Heart left ventricle (tissue), 16 donors: ENCODE measurements around the gene STRN4. TPM values are rescaled to one million over a fixed set of nuclear protein-coding genes. Genes with fewer than 3 reads are reported as not detected.

Experiments
- ATAC-seq, 4 donors: fragments of 200-7000 bp; cut with Tn5 transposase; one replicate each; pipeline ENCODE4 v1.9.1; 2020 to 2022; ENCODE audit warnings: moderate library complexity in 4 of 4, mild to moderate bottlenecking in 3 of 4, moderate number of reproducible peaks in 1 of 4
- DNase-seq, 5 donors: peaks; one replicate each; pipeline ENCODE4 v3.0.0-alpha.2; 2020
- H3K27ac ChIP-seq, 12 donors: fragments of 200-600 bp; sonication (generic) in 4 of 12; one replicate each; pipeline versions ENCODE4 v1.5.0 to v1.8.0; 2016 to 2022; ENCODE audit warnings: mild to moderate bottlenecking in 2 of 12
- H3K27me3 ChIP-seq, 9 donors: fragments of 200-600 bp; sonication (generic) in 2 of 9; one replicate each; pipeline versions ENCODE4 v1.5.1 to v1.8.0; 2016 to 2022; ENCODE audit warnings: mild to moderate bottlenecking in 3 of 9
- H3K36me3 ChIP-seq, 9 donors: fragments of 200-600 bp; sonication (generic) in 2 of 9; one replicate each; pipeline versions ENCODE4 v1.5.0 to v1.8.0; 2018 to 2022; ENCODE audit warnings: mild to moderate bottlenecking in 2 of 9
- H3K4me1 ChIP-seq, 12 donors: fragments of 200-600 bp; sonication (generic) in 4 of 12; one replicate each; pipeline versions ENCODE4 v1.5.0 to v1.8.0; 2016 to 2022; ENCODE audit warnings: mild to moderate bottlenecking in 3 of 12
- H3K4me3 ChIP-seq, 12 donors: fragments of 200-600 bp; sonication (generic) in 4 of 12; one replicate each; pipeline versions ENCODE4 v1.5.0 to v1.8.0; 2017 to 2022; ENCODE audit warnings: mild to moderate bottlenecking in 9 of 12, moderate library complexity in 4 of 12
- H3K9me3 ChIP-seq, 12 donors: fragments of 200-600 bp; sonication (generic) in 4 of 12; one replicate each; pipeline versions ENCODE4 v1.5.0 to v1.8.0; 2016 to 2022; ENCODE audit warnings: mild to moderate bottlenecking in 1 of 12
- CTCF ChIP-seq, 12 donors: fragments of 200-600 bp; sonication (generic) in 4 of 12; IDR thresholded peaks; one replicate each; pipeline versions ENCODE4 v1.5.0 to v1.8.0; 2018 to 2022; ENCODE audit warnings: antibody characterized with exemption in 12 of 12, mild to moderate bottlenecking in 5 of 12
- POLR2A ChIP-seq, 2 donors: fragments of 450-650 bp; IDR thresholded peaks; one replicate each; pipeline ENCODE4 v1.6.1; 2017; ENCODE audit warnings: antibody characterized with exemption in 2 of 2, mild to moderate bottlenecking in 2 of 2, moderate library complexity in 2 of 2
- WGBS, 4 donors: extraction: QIAGEN DNeasy Blood & Tissue Kit in 2 of 4; methylation state at CpG; one replicate each; pipeline versions ENCODE4 v1.1.5 to v1.1.7; 2013 to 2018; 5-methylcytosine and 5-hydroxymethylcytosine counted together
- intact Hi-C, 10 donors: fragments of 100-400 bp; cut with DNase I; formaldehyde crosslinking; loops; one replicate each; pipeline versions ENCODE4 v1.11.1 to v1.14.2; 2022
- polyA plus RNA-seq, 2 donors: library from polyadenylated mRNA; stranded (reverse); fragments of 200-250 nt; gene quantifications; one replicate each; pipeline ENCODE4 v1.2.3, GENCODE V29; 2013
- total RNA-seq, 9 donors: library from RNA; depleted of rRNA in 2 of 9; stranded (reverse); fragments of >200 nt in 2 of 9; fragmentation: NEBNext Ultra II Directional in 3 of 9; extraction: Animal tissue kit (Norgen Biotek cat#: 25700) in 3 of 9; gene quantifications; one replicate each; pipeline versions ENCODE4 v1.1.0 to v1.2.4, GENCODE V29; 2016 to 2023
- donor health status: ischemic (EF 13 %, LVEDD 7.1; RV severe dilation, severe dysfunction).
- donor health status: healthy with polysubstance abuse.
- donor health status: DM: no; HTN: yes; CAD: no.
- donor health status: DM: no; HTN: no; CAD: no.
- donor health status: ischemic (EF 25% LVEDD 6.9; RV normal size, moderate dysfunction).
- donor health status: ischemic (EF 25% LVEDD 5.7; RV mildly dilated, moderate dysfunction).
- donor health status: healthy.
- donor health status: DM: yes; HTN: yes; CAD: no.
- donor health status: ischemic (EF 35%, LVEDD 5.7; RV mildly dilated, moderate dysfunction).
- donor health status: nonischemic (EF 11% LVEDD 7.7; RV severe dilation, severe dysfunction).
- donor health status: DM: yes; HTN: yes; CAD: no.
- donor health status: PGD.
- donor health status: ischemic (EF 29% LVEDD 5.4; RV normal size, mild dysfunction).
- donor health status: nonischemic (EF 23%, LVEDD 6.1; RV moderate dilation, normal function).

STRN4 gene
- total and polyA plus RNA-seq, 11 donors = 41.0 to 93.6 (median 53.7) TPM

DNA sequence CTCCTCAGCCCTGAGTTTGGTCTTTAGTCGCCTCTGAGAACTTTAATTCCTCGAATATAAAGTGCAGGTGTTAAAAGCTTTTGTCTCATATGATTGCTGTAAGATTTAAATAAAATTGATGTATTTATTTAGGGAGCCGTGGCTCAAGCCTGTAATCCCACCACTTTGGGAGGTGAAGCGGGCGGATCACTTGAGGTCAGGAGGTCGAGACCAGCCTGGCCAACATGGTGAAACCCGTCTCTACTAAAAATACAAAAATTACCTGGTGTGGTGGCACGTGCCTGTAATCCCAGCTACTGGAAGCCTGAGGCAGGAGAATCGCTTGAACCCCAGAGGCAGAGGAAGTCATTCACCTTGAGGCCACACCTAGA is 42.7 kb upstream of the STRN4 start:
- no peaks in the 10 kb centered on the region for H3K36me3 ChIP-seq
- H3K4me1 ChIP-seq = peaks cover 0 to 49% (median 26%) of the 10 kb centered on the region in 12 donors
- DNase-seq = no peak
- WGBS, 4 donors = 59 to 65% (median 62%) methylated on average over 9 of the region's 9 CpGs
- no peak for ATAC-seq
- peak overlapping the region in 6 of 12 donors; percentile 61 to 80 (median 65) for H3K4me3 ChIP-seq
- peaks cover 0 to 11% (median 0%) of the 10 kb centered on the region in 9 donors for H3K27me3 ChIP-seq
- TF ChIP-seq POLR2A (IDR thresholded peaks at IDR 0.05) = no peak
- no peak for TF ChIP-seq CTCF (IDR thresholded peaks at IDR 0.05)
- intact Hi-C loops = loop anchor here in 2 of 10 donors (2.0 to 10.0 kb wide), 3 partner anchors 32 to 46 kb away; no protein-coding TSS in a partner anchor
- H3K27ac ChIP-seq = peak overlapping the region in 1 of 12 donors; percentile 95
- no peaks in the 10 kb centered on the region for H3K9me3 ChIP-seq

DNA sequence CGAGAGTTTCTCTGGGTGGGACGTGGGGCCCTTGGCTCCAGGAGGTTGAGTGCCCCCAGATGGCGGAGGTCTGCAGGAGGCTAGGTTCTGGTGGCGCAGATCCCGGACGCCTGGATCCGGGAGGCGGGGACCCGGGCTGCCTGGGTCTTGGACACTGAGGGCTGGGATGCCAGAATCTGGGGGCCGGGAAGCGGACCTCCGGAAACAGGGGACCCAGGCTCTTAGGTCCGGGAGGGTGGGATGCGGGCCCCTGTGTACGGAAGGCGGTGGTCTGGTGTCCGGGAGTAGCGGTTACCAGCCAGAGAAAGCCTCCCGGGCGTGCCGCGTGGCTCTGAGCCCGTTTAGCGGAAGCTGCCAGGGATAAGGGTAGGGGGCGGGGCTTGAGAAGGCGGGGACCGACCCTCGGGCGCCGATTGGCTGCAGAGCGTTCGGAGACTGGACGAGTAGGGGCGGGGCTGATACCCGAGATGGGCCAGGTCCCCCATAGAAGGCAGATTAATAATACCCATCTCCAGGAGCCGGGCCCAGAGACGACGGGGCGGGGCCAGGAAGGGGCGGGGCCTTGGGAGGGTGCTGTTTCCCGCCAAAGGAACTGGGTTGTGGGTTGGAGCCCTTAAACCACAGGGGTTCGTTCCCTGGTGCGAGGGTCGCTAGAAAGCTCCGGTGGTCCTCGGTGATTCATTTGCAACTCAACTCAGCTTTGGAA is 42.2 kb upstream of the STRN4 start, which contains the start of gene SLC1A5:
Gene SLC1A5, minus strand, starts transcription at position 333 of the 706 bp plus-strand sequence. CDS start 629 bp downstream, outside the sequence.
- peak within 1 kb of the TSS; percentile 49 to 95 (median 82) for H3K27ac ChIP-seq
- H3K4me3 ChIP-seq = peak within 1 kb of the TSS; percentile 24 to 80 (median 64)
- peak; percentile 86 to 95 (median 94) for ATAC-seq

DNA sequence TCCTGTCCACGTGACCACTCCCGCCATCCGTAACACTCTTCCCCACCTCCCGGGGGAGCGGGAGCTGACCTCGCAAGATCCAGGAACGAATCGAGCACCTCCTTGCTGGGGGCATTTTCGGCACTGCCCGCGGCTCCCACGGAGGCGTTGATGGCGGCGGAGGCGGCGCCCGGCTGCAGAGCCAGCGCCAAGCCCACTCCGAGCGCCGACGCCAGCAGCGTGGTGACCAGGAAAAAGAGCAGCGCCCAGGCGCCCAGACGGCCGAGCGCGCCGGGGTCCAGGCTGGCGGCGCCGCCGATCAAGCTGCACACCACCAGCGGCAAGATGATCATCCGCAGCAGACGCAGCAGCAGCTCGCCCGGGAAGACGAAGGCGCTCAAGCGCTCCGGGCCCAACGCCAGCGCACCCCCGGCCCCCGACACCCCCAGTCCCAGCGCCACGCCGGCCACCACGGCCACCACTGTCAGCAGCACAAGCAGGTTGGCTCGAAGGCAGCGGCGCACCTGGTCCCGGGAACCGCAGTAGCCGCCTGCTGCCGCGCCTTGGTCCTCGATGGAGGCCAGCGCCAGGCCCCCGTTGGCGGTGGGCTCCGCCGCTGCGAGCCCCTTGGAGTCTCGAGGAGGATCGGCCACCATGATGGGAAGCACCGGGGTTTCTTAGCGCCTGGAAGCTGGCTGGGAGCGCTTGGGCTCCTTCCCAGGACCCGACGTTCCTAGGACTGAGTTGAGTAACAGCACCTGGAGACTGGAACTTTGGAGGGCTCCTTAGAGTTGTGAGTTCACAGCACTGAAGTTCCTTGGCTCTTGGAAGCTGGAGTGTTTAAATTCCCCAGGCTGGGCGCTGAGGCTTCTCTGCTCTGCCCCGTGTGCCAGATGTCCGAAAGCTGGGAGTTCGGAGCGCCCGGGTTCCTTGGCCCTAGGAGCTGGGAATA is 41.3 kb upstream of the STRN4 start:
- 1 to 2% (median 1%) methylated on average over 17 to 80 of the region's 80 CpGs for WGBS, 4 donors

More for the DNA sequence above, 42.2 kb upstream of the STRN4 start, which contains the start of gene SLC1A5:
- H3K9me3 ChIP-seq = no peaks in the 10 kb centered on the region
- 1 to 3% (median 1%) methylated on average over 40 to 46 of the region's 46 CpGs for WGBS, 4 donors
- H3K36me3 ChIP-seq = peaks cover 0 to 3% (median 0%) of the 10 kb centered on the region in 9 donors
- peaks cover 0 to 49% (median 26%) of the 10 kb centered on the region in 12 donors for H3K4me1 ChIP-seq
- TF ChIP-seq CTCF (IDR thresholded peaks at IDR 0.05) = peak in 1 of 12 donors; percentile 5
- TF ChIP-seq POLR2A (IDR thresholded peaks at IDR 0.05) = peak; percentile 3 to 93
- intact Hi-C loops = loop anchor here in 2 of 10 donors (2.0 to 10.0 kb wide), 3 partner anchors 32 to 46 kb away; no protein-coding TSS in a partner anchor
- peaks cover 0 to 11% (median 0%) of the 10 kb centered on the region in 9 donors for H3K27me3 ChIP-seq
- peak; percentile 95 to 98 (median 96) for DNase-seq

More for the DNA sequence above, 41.3 kb upstream of the STRN4 start:
- peaks cover 0 to 11% (median 0%) of the 10 kb centered on the region in 9 donors for H3K27me3 ChIP-seq
- peak; percentile 3 to 49 (median 18) for ATAC-seq
- H3K9me3 ChIP-seq = no peaks in the 10 kb centered on the region
- peak; percentile 48 to 80 (median 69) for DNase-seq
- H3K36me3 ChIP-seq = peaks cover 0 to 9% (median 3%) of the 10 kb centered on the region in 9 donors
- H3K27ac ChIP-seq = peak overlapping the region; percentile 49 to 95 (median 82)
- TF ChIP-seq POLR2A (IDR thresholded peaks at IDR 0.05) (peak in 1 of 2 donors; percentile 0), CTCF (IDR thresholded peaks at IDR 0.05) (no peak)
- peak overlapping the region; percentile 24 to 80 (median 64) for H3K4me3 ChIP-seq
- H3K4me1 ChIP-seq = peaks cover 0 to 49% (median 26%) of the 10 kb centered on the region in 12 donors
- intact Hi-C loops = loop anchor here in 2 of 10 donors (2.0 to 10.0 kb wide), 3 partner anchors 31 to 47 kb away; no protein-coding TSS in a partner anchor
